Measurements from ENCODE around the gene PPP3CA. TPM values are rescaled to one million over a fixed set of nuclear protein-coding genes. Genes with fewer than 3 reads are reported as not detected.
A peak's percentile ranks its signal among the peaks of the same experiment; 100 is the strongest.

Gene PPP3CA
- total and polyA plus RNA-seq, 2 of the 13 experiments (the other 11 are each of a cell fraction or from before 2014, with no cell fraction given) = 4.8 to 13.2 TPM

DNA sequence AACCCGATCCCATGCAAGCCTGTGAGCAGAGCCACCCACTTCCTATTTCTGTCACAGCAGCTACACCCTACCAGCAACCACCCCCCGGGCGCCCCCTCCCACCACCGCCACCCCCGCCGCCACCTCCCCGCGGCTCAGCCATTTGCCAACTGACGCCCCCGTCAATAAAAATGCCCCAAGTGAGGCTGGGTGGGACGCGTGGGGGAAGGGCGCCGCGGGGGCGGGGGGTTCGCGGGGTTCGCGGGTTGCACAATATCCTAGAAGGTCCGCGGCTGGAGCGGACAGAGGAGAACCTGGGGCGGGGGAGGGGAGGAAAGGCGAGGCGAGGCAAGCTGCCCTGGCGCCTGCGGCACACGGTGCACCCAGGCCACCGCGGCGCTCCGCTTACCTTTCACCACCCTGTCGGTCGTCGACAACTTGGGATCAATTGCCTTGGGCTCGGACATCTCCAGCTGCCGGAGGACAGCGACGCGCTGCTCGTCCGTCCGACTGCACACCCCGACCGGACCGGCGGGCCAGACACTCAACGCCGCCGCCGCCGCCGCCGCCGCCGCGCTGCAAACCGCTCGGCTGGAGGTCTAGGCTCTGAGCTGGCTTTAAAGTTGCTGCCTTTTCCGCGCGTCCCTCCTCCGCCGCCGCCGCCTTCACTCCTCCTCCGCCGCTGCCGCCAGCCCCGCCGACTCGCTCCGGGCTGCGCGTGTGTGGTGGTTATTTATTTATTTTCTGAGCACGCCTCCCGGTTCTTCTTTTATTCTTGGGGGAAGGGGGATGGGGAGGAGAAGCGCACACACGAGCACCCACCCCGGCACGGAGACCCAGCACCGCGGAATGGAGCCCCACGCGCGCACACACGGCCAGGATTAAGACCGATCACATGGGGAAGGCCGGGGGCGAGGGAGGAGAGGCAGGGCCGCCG, 717 bp downstream of the PPP3CA start (continued):
- TF ChIP-seq, protein P1, sequence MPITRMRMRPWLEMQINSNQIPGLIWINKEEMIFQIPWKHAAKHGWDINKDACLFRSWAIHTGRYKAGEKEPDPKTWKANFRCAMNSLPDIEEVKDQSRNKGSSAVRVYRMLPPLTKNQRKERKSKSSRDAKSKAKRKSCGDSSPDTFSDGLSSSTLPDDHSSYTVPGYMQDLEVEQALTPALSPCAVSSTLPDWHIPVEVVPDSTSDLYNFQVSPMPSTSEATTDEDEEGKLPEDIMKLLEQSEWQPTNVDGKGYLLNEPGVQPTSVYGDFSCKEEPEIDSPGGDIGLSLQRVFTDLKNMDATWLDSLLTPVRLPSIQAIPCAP (CRISPR knock-in tag; IDR thresholded peaks at IDR 0.05; ENCODE audit: low read depth) = no peak
- TF ChIP-seq ZNF878 (CRISPR knock-in tag; IDR thresholded peaks at IDR 0.05) (no peak), ZNF331 (CRISPR knock-in tag; IDR thresholded peaks at IDR 0.05) (no peak), ZNF841 (CRISPR knock-in tag; IDR thresholded peaks at IDR 0.05; ENCODE audit: borderline replicate concordance) (peak; percentile 3; the same call in 1 of the 2 replicates), ATF7 (IDR thresholded peaks at IDR 0.05) (no peak), ATF7 (CRISPR knock-in tag; IDR thresholded peaks at IDR 0.05) (no peak), NCOA2 (CRISPR knock-in tag; IDR thresholded peaks at IDR 0.05) (no peak), MBD4 (IDR thresholded peaks at IDR 0.05; ENCODE audit: borderline replicate concordance, low read length) (no peak), RBM39 (IDR thresholded peaks at IDR 0.05; ENCODE audit: low read depth, low read length, poor library complexity, severe bottlenecking) (peak; percentile 43), ZNF83 (CRISPR knock-in tag; IDR thresholded peaks at IDR 0.05; ENCODE audit: borderline replicate concordance) (no peak), ZNF441 (CRISPR knock-in tag; IDR thresholded peaks at IDR 0.05; ENCODE audit: borderline replicate concordance) (no peak), ZNF781 (CRISPR knock-in tag; IDR thresholded peaks at IDR 0.05; ENCODE audit: borderline replicate concordance, not compliant biosample characterization) (no peak), ZZZ3 (CRISPR knock-in tag; IDR thresholded peaks at IDR 0.05; ENCODE audit: borderline replicate concordance) (no peak), ZNF292 (CRISPR knock-in tag; IDR thresholded peaks at IDR 0.05; ENCODE audit: borderline replicate concordance, low read depth) (0 out of 2 replicates have a peak, but pooled peaks have one; percentile 10), POLR2G (IDR thresholded peaks at IDR 0.05; ENCODE audit: low read depth, low read length) (no peak), SAFB2 (CRISPR knock-in tag; IDR thresholded peaks at IDR 0.05; ENCODE audit: borderline replicate concordance, low read depth) (no peak), ATM (IDR thresholded peaks at IDR 0.05; ENCODE audit: borderline replicate concordance) (no peak), ZNF607 (CRISPR knock-in tag; IDR thresholded peaks at IDR 0.05; ENCODE audit: borderline replicate concordance) (no peak)
- TF ChIP-seq, protein P2, sequence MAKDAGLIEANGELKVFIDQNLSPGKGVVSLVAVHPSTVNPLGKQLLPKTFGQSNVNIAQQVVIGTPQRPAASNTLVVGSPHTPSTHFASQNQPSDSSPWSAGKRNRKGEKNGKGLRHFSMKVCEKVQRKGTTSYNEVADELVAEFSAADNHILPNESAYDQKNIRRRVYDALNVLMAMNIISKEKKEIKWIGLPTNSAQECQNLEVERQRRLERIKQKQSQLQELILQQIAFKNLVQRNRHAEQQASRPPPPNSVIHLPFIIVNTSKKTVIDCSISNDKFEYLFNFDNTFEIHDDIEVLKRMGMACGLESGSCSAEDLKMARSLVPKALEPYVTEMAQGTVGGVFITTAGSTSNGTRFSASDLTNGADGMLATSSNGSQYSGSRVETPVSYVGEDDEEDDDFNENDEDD (CRISPR knock-in tag; IDR thresholded peaks at IDR 0.05; ENCODE audit: borderline replicate concordance) = no peak
- TF ChIP-seq, protein P3, sequence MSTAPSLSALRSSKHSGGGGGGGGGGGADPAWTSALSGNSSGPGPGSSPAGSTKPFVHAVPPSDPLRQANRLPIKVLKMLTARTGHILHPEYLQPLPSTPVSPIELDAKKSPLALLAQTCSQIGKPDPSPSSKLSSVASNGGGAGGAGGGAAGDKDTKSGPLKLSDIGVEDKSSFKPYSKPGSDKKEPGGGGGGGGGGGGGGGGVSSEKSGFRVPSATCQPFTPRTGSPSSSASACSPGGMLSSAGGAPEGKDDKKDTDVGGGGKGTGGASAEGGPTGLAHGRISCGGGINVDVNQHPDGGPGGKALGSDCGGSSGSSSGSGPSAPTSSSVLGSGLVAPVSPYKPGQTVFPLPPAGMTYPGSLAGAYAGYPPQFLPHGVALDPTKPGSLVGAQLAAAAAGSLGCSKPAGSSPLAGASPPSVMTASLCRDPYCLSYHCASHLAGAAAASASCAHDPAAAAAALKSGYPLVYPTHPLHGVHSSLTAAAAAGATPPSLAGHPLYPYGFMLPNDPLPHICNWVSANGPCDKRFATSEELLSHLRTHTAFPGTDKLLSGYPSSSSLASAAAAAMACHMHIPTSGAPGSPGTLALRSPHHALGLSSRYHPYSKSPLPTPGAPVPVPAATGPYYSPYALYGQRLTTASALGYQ (CRISPR knock-in tag; IDR thresholded peaks at IDR 0.05) = no peak
- TF ChIP-seq, protein P4, sequence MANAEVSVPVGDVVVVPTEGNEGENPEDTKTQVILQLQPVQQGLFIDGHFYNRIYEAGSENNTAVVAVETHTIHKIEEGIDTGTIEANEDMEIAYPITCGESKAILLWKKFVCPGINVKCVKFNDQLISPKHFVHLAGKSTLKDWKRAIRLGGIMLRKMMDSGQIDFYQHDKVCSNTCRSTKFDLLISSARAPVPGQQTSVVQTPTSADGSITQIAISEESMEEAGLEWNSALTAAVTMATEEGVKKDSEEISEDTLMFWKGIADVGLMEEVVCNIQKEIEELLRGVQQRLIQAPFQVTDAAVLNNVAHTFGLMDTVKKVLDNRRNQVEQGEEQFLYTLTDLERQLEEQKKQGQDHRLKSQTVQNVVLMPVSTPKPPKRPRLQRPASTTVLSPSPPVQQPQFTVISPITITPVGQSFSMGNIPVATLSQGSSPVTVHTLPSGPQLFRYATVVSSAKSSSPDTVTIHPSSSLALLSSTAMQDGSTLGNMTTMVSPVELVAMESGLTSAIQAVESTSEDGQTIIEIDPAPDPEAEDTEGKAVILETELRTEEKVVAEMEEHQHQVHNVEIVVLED (CRISPR knock-in tag; IDR thresholded peaks at IDR 0.05; ENCODE audit: borderline replicate concordance) = no peak
- TF ChIP-seq, protein P5, sequence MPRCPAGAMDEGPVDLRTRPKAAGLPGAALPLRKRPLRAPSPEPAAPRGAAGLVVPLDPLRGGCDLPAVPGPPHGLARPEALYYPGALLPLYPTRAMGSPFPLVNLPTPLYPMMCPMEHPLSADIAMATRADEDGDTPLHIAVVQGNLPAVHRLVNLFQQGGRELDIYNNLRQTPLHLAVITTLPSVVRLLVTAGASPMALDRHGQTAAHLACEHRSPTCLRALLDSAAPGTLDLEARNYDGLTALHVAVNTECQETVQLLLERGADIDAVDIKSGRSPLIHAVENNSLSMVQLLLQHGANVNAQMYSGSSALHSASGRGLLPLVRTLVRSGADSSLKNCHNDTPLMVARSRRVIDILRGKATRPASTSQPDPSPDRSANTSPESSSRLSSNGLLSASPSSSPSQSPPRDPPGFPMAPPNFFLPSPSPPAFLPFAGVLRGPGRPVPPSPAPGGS (CRISPR knock-in tag; IDR thresholded peaks at IDR 0.05) = no peak
